Right lung (tissue), 10 donors: Measurements from ENCODE around the gene CLDN18. TPM values are rescaled to one million over a fixed set of nuclear protein-coding genes. Genes with fewer than 3 reads are reported as not detected.
A peak's percentile ranks its signal among the peaks of the same experiment; 100 is the strongest.

Experiments used
- DNase-seq, 2 donors: peaks; one replicate each; pipeline ENCODE4 v3.0.0-alpha.2; 2013
- long read RNA-seq, 8 donors: transcript quantifications; one replicate each; lab custom pipeline, GENCODE V29; 2026
- polyA plus RNA-seq, 5 donors: library from polyadenylated mRNA; unstranded; fragments of 120-200 nt; gene quantifications; one replicate each; pipeline versions ENCODE4 v1.2.1 to v1.2.3, GENCODE V29; 2013; ENCODE audit warnings: inconsistent platforms in 1 of 5, low replicate concordance in 1 of 5; ENCODE audit not compliant: insufficient read length in 5 of 5, insufficient read depth in 1 of 5

The CLDN18 gene
- polyA plus RNA-seq: 100 to 1,000 TPM in 1 of 5 donors, 10 to 100 TPM in 4; 51.3 to 142 (median 59.9) TPM
- long read RNA-seq, donor 1, transcript CLDN18-201 (5 exons, 3,520 nt): major isoform, 28 of 45 reads
- long read RNA-seq, donor 1, partial matches to known transcripts: 17 of 45 reads
- long read RNA-seq, donor 1, other reads (novel, unspliced or antisense): 0 of 45 reads
- long read RNA-seq, donor 2, transcript CLDN18-201 (5 exons, 3,520 nt): major isoform, 13 of 13 reads
- long read RNA-seq, donor 2, partial matches to known transcripts: 0 of 13 reads
- long read RNA-seq, donor 2, other reads (novel, unspliced or antisense): 0 of 13 reads
- long read RNA-seq, donor 3, transcript CLDN18-201 (5 exons, 3,520 nt): major isoform, 26 of 52 reads
- long read RNA-seq, donor 3, partial matches to known transcripts: 26 of 52 reads
- long read RNA-seq, donor 3, other reads (novel, unspliced or antisense): 0 of 52 reads
- long read RNA-seq, donor 4, transcript CLDN18-201 (5 exons, 3,520 nt): major isoform, 25 of 39 reads
- long read RNA-seq, donor 4, partial matches to known transcripts: 14 of 39 reads
- long read RNA-seq, donor 4, other reads (novel, unspliced or antisense): 0 of 39 reads
- long read RNA-seq, donor 5, transcript CLDN18-201 (5 exons, 3,520 nt): major isoform, 33 of 60 reads
- long read RNA-seq, donor 5, partial matches to known transcripts: 27 of 60 reads
- long read RNA-seq, donor 5, other reads (novel, unspliced or antisense): 0 of 60 reads
- long read RNA-seq, donor 6, transcript CLDN18-201 (5 exons, 3,520 nt): major isoform, 62 of 97 reads
- long read RNA-seq, donor 6, partial matches to known transcripts: 35 of 97 reads
- long read RNA-seq, donor 6, other reads (novel, unspliced or antisense): 0 of 97 reads
- long read RNA-seq, donor 7, transcript CLDN18-201 (5 exons, 3,520 nt): major isoform, 15 of 42 reads
- long read RNA-seq, donor 7, partial matches to known transcripts: 27 of 42 reads
- long read RNA-seq, donor 7, other reads (novel, unspliced or antisense): 0 of 42 reads
- long read RNA-seq, donor 8, transcript CLDN18-201 (5 exons, 3,520 nt): major isoform, 7 of 17 reads
- long read RNA-seq, donor 8, partial matches to known transcripts: 10 of 17 reads
- long read RNA-seq, donor 8, other reads (novel, unspliced or antisense): 0 of 17 reads

DNA sequence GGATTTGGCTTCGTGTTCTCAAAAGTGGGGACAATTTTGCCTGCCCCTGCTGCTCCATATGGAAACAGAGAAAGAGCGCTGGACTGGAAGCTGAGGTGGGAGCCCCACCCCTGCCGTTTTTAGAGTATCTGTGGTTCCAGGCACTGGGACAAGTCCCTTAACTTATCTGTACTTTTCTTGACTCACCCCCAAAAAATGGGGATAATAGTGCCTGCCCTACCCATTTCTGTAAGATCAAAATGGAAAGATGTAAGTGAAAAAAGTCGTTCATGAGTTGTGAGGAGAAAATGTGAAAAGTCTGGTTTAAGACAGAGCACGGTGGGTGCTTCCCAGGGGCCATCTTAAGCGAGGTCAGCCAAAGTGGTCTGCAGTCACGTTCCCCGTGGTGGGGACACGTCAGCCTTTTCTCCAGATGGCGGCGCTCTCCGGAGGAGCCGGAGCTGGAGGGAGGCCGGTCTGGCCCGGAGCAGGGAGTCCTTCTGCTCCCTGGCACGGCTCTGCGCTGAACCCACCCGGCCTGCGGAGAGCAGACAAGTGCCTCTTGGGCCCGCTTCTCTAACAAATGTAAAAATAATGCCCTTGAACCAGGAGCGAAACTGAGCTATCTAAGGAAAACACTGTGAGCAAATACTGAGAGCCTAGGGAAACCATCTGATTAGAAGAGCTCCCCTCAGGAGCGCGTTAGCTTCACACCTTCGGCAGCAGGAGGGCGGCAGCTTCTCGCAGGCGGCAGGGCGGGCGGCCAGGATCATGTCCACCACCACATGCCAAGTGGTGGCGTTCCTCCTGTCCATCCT is at the start of gene CLDN18:
Gene CLDN18, plus strand, starts transcription at position 690 of the 797 bp plus-strand sequence. Its CDS starts 61 bp downstream, at position 751.
- DNase-seq: peak; percentile 48 to 64

DNA sequence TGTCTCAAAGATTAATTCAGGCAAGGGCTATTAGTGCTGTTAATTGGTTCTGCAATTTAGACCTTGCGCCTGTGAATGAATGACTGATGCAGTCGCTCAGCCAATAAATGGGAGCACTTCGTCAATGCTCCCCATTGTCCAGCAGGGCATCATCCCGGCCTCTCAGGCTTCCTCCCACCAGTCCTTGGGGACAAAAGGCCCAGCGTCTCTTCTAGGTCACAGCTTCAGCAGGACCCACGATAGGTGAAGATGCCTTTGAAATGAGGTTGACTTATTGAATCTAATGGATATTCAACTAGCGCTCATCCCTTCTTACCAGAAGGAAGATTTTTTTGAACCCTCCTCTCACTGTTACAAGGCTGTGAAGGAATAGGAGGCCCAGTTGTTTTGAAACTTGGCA is 47.7 kb upstream of the CLDN18 start:
- DNase-seq: no peak

DNA sequence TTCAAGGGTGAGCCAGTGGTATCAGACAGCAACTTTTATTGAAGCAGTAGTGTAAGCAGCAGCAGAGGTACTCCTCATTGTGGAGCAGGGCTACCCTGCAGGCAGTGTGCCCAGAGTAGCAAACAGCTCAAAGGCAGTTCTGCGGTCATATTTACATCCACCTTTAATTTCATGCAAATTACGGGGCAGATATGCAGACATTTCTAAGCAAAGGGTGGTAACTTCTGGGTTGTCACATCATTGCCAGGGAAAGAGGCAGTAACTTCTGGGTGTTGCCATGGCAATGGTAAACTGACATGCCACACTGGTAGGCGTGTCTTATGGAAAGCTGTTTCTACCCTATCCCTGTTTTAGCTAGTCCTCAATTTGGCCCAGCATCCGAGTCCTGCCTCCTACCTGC is 46.5 kb upstream of the CLDN18 start:
- DNase-seq: no peak

DNA sequence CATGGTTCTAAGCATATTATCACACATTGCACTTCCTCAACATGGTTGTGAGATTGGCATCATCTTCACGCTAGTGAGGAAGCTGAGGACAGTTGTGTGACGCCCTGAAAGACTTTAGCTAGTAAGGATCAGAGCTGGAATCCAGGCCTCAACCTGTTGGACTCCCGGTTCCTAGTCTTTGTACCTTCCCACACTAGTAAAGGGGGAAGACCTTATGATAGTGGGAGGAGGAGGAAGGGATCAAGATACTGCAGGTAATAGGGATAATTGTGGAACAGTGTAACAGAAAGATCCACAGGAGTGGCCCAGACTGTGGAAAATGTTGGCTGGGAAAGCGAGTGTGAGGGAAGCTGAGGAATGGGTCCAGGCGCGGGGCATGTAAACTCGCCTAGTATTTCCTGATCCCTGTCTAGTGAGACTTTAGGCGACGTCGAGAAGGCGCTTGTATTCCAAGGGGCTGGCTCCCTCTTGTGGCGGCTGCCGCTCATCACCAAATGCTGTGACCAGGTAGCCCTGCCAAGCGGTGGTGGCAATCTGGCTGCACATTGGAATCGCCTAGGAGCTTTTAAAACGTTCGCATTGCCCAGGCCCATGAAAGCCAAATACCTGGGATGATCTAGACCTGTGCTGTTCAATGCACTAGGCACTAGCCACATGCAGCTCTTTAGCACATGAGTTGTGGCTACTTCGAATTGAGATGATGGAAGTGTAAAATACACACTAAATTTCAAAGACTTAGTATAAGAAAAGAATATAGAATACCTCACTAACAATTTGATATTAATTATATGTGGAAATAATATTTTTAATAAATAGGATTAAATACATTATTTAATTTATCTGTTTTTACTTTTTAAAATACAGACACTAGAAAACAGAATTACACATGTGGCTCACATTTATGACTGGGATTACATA is 38.8 kb upstream of the CLDN18 start:
- peak; percentile 23 to 39 for DNase-seq

DNA sequence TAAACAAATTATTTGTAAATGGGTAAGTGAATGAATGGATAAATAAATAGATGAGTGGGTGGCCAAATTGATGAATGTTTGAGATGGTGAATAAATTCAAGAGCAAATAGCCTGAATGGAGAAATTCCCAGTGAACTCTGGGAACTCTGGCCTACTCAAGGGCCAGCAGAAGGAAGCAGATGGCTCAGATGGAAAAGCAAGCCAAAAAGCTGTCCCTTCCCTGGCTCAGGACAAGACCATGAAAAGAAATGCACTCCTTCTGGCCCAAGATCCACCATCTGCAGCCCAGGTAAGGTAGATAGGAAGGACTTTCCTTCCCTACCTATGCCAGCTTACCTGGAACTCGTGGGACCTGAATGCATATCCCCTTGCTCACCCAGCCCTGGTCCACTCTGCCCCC is 37.6 kb upstream of the CLDN18 start:
- no peak for DNase-seq

DNA sequence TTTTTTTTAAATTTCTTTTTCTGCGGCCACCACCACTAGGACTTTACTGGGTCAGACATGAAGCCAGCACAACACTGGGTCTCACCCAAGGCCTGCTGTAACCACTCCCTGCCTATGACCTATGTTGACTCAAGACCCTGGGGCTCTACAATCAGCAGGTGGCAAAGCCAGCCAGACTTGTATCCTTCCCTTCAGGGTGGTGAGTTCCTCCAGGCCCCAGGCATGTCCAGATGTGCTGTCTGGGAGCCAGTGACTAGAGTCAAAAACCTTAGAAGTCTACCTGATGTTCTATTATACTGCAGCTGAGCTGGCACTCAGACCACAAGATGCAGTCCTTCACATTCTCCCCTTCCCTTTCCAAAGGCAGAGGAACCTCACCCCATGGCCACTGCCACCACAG is 31.6 kb upstream of the CLDN18 start:
- no peak for DNase-seq

DNA sequence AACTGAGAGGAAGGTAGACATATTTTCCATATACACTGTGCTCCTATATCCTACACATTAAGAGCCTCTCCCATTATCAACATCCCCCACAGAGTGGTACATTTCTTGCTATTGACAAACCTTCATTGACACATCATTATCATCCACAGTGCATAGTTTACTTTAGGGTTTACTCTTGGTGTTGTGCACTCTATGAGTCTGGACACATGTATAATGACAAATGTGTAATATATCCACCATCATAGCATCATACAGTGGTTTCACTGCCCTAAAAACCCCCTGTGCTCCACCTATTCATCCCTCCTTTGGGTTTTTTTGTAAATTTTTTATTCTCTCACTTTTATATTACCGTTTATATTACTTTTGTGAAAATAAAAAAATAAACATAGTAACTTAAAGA is 22.2 kb upstream of the CLDN18 start:
- DNase-seq: no peak

DNA sequence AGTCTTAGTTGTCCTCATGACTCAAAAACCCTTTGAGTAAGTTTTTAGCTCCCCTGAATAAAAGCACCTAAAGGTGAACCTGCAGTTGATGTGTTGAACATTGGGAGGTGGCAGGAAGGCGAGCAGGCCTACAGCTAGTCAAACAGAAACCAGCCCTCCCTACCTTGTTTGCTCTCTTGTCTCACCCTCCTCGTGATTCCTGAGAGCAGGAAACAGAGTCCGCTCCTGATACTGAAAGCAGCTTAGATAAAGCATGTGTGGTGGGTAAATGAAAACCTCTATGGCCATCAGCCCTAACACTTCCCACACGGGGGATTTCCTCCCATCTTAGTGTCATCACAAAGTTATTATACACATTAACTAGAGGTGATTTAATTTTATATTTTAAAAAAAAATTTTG is 21.8 kb upstream of the CLDN18 start:
- DNase-seq: no peak

DNA sequence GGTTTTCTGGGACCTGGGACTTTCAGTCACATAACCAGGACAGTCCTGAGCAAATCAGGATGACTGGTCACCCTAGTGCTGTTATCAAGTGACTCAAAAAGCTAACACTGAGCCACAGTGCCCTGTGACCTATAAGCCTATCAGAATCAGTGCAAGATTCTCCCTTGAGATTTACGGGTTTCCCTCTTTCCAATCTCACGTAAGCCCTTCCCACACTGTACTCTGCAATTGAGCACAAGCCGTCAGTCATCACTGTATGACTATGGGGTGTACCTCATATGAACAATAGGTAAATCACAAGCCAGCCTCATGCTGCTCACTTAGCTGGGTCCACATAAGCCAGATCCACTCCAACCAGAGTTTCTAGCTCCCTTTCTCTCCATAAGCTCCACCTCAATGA is 21.0 kb upstream of the CLDN18 start:
- DNase-seq: no peak

DNA sequence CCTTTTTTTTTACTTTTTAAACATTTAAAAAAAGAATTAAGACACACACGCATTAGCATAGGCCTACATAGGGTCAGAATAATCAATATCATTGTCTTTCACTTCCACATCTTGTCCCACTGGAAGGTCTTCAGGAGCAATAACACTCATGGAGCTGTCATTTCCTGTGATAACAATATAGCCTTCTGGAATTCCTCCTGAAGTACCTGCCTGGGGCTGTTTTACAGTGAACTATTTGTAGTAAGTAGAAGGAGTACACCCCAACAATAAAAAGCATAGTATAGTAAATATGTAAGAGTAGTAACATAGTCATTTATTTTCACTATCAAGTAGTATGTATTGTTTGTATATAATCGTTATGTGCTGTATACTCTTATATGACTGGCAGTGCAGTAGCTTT is 19.5 kb upstream of the CLDN18 start:
- no peak for DNase-seq

DNA sequence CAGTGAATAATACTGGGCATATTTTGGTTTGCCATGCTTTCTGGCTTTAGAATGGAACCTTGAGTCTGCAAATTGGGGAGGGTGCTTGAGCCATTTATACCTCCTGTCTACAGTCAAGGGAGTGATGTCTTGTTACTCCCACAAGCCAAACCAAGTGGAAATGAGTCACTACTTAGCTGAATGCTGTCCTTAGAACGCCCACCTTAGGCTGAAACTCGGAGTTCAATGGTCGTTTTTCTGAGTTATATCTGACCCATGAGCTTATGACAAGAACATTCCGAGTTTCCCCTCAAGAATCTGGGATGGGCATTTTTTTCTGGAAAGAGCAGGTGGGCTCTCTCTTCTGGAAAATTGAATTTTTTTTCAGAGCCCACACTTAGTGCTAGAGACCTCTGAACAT is 17.4 kb upstream of the CLDN18 start:
- DNase-seq: no peak

DNA sequence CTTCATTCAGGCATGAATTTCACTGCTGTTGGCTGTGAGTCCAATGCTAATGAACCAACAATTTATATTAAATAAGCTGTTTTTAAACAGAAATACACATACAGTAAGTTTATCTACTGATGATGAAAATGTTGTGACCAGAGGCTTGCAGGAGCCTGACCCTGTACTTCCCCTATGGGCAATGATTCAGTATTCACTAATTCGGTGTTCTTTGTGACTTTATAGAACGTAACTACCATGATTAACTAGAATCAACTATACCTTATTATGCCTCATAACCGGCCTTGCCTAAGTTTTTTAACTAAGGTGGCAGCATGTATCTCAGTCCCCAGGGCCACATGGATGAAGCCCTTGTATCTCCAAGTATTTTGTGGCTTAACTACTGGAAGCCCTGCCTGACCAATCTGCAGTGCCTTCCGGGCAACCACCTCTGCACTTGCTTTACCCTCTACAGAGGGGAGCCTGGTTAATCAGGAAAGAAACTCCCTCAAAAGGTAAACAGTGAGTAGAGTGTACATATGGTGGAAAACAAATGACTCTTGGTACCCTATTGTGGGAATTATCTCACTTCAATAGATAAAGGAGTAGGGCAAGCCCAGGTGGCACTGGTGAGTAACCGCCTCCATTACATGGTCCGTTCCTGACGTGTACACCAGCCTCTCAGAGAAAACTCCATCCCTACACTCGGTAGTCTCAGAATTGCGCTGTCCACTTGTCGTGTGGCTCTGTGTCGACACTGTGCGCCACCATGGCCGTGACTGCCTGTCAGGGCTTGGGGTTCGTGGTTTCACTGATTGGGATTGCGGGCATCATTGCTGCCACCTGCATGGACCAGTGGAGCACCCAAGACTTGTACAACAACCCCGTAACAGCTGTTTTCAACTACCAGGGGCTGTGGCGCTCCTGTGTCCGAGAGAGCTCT is 11.6 kb upstream of the CLDN18 start:
- DNase-seq: no peak

DNA sequence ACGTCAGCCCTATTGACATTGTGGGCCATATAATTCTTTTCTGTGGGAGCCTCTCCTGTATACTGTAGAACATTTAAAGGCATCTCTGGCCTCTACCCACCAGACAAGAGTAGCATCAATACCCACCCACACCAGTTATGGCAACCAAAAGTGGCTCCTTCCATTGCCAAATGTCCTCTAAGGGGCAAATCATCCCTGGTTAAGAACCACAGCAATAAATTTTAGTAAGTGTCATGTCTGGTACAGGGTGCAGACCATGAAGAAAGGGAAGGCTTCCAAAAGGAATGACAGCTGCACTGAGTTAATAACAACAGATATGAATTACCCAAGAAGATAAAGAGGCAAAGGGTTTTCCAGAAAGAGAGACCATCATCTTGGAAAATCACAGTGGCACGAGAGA is 6.9 kb upstream of the CLDN18 start:
- no peak for DNase-seq

DNA sequence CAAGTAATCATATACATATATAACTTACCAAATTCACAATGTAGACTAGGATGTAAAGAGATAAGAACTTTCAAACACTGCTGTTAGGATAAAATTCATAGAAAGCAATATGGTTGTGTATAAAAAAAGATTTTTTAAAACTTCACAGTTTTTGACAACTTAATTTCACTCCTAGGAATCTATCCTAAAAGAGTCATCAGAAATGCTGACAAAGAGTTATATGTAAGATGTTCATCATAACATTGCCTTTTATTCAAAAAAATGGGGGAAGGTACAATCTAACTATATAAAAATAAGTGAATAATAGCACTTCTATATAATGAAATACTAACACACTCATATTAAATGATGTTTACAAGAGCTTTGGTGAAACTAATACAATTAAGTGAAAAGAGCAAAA is 4.3 kb upstream of the CLDN18 start:
- no peak for DNase-seq

DNA sequence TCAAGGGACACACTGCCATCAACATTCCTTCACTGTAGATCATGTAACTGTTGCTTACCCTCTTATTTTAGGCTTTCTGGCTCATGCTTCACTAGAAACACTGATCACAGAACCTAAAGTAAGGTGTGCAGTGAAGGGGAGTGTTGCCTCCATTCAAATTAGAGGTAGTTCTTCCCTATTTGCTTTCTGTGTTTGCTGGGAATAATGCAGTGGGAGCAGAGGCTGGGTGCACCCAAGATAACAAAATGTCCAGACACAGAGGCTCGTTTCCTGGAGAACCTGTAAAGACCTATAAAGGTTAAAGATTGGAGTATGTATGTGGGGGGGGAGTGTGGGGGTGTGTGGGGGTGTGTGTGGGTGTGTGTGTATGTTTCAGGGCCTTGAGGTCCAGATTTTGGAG is 2.1 kb upstream of the CLDN18 start:
- DNase-seq: no peak

DNA sequence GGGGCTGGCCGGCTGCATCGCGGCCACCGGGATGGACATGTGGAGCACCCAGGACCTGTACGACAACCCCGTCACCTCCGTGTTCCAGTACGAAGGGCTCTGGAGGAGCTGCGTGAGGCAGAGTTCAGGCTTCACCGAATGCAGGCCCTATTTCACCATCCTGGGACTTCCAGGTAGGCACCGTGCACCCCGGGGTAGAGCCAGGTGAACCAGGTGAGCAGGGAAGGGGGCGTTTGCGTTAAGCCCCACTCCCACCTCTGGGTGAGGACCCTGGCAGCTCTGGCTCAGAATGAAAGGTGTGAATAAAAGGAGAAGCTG is 267 bp downstream of the CLDN18 start:
- DNase-seq: no peak

DNA sequence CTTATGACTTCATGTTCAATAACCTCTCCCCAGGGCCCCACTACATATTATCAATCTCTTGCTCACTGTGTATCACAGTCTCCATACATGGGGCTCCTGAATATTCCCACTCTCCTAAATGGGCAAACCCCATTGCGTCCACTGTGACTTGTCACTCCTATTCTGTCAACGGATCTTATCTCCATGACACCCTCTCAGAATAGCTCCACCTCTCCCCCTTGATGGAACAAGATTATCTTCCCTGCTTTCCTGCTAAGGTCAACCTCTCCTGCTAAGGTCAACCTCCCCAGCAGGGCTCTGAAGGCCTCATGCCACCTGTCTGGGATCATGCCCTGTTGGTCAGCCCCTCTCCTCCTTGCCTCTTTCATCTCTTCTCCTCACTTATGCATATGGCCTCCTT is 1.8 kb downstream of the CLDN18 start:
- DNase-seq: no peak

DNA sequence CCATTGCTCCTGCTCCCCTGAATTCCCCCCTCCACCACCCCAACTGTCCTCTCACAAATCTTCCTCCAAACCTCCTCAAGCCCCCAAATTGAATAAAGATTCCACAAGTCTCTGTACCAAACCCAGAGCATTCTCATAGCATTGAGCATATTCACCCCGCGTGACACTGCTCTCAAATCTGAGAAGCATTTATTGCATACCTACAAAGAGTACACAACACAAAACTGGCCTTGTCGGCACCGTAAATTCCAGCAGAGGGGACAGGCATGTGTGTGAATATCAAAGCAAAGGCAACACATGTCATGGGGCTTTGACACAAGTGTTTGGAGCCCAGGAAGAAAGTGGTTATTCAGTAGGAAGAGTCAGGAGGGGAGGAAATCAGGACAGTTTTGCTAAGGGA is 2.6 kb downstream of the CLDN18 start:
- no peak for DNase-seq

DNA sequence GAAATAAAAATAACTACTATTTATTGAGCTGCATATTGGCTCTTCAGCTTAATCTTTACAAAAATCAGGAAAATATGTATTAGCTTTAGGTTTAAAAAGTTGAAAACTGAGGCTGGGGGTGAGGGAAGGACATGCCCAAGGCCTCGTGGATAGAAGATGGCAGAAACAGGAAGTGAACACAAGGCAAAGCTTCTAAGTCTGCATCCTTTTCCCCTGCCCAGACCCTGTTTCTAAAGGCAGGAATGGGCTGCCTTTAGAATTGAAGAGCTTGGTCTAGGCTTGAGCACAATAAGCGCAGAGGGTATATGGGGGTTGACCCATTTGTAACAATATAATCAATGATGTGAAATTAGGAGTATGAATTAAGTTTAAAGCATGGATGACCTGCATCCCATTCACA is 6.1 kb downstream of the CLDN18 start:
- no peak for DNase-seq
